H1 (cell line): ENCODE measurements around the gene ZC3H18. TPM values are rescaled to one million over a fixed set of nuclear protein-coding genes. Genes with fewer than 3 reads are reported as not detected.

Experiments used
- CTCF ChIA-PET: fragments of 300-600 bp; sonication (Branson Sonifier 250); formaldehyde crosslinking; loops from one replicate; lab custom pipeline; 2021; ENCODE audit not compliant: partially characterized antibody; lab: Charles Lee
- POLR2A ChIA-PET: fragments of 300-600 bp; sonication (Branson Sonifier 250); formaldehyde crosslinking; loops from one replicate; lab custom pipeline; 2021; ENCODE audit warnings: inconsistent platforms; ENCODE audit not compliant: partially characterized antibody; lab: Charles Lee
- DNase-seq, 2 experiments: peaks; one replicate each; pipeline versions ENCODE4 v3.0.0 to v3.0.0-alpha.2; 2010 to 2022; ENCODE audit warnings: low spot score in 2 of 2, low read depth in 1 of 2, mixed read lengths in 1 of 2
- FAIRE-seq: peaks from 2 replicates; lab custom pipeline; 2011; peaks lifted over from hg19 to GRCh38; lab: Jason Lieb, UNC
- H2AFZ ChIP-seq: 2 replicates; pipeline ENCODE4 v1.8.1; 2012; ENCODE audit warnings: low read length, inconsistent platforms
- H2AK5ac ChIP-seq: 2 replicates; pipeline ENCODE4 v1.6.1; 2013; ENCODE audit warnings: low read depth, low read length
- H2BK120ac ChIP-seq: replicated peaks from 2 replicates; pipeline ENCODE3; 2013; ENCODE audit warnings: low read depth, low read length, inconsistent platforms
- H2BK12ac ChIP-seq: 2 replicates; pipeline ENCODE4 v1.6.1; 2013; ENCODE audit warnings: low read depth, low read length
- H2BK15ac ChIP-seq: 2 replicates; pipeline ENCODE4 v1.6.1; 2013; ENCODE audit warnings: low read length
- H2BK20ac ChIP-seq: 2 replicates; pipeline ENCODE4 v1.6.1; 2013; ENCODE audit warnings: low read length
- H2BK5ac ChIP-seq: 2 replicates; pipeline ENCODE4 v1.6.1; 2013; ENCODE audit warnings: low read depth, low read length
- H3K14ac ChIP-seq: 2 replicates; pipeline ENCODE4 v1.6.1; 2013; ENCODE audit warnings: inconsistent platforms; ENCODE audit not compliant: insufficient read length
- H3K18ac ChIP-seq: 2 replicates; pipeline ENCODE4 v1.6.1; 2013; ENCODE audit warnings: low read length; ENCODE audit errors: extremely low read depth
- H3K23ac ChIP-seq: 2 replicates; pipeline ENCODE4 v1.6.1; 2013; ENCODE audit warnings: inconsistent platforms; ENCODE audit not compliant: insufficient read length
- H3K23me2 ChIP-seq: 2 replicates; pipeline ENCODE4 v1.6.1; 2013; ENCODE audit warnings: low read depth, low read length
- H3K27ac ChIP-seq: 2 replicates; pipeline ENCODE4 v1.6.1; 2011; ENCODE audit warnings: low read depth, low read length, inconsistent platforms
- H3K27me3 ChIP-seq, 4 experiments: replicated peaks in 1 of 4; 1 replicate in 1 of 4; 2 replicates in 3 of 4; pipeline versions ENCODE4 v1.6.1 to v1.8.1; 2011 to 2013; ENCODE audit warnings: low read length in 3 of 4, mild to moderate bottlenecking in 3 of 4, inconsistent platforms in 2 of 4, mixed read lengths in 2 of 4, moderate library complexity in 1 of 4; ENCODE audit not compliant: control insufficient read depth in 3 of 4, insufficient read depth in 3 of 4; ENCODE audit errors: extremely low read depth in 1 of 4
- H3K36me3 ChIP-seq, 4 experiments: 2 replicates each; pipeline versions ENCODE4 v1.6.1 to v1.8.1; 2011 to 2013; ENCODE audit warnings: mild to moderate bottlenecking in 4 of 4, low read length in 3 of 4, moderate library complexity in 2 of 4, control low read depth in 1 of 4, inconsistent platforms in 1 of 4; ENCODE audit not compliant: insufficient read depth in 4 of 4, control insufficient read depth in 2 of 4
- H3K4ac ChIP-seq: replicated peaks from 2 replicates; pipeline ENCODE3; 2013; ENCODE audit warnings: low read length, low read depth, mixed read lengths, inconsistent platforms; ENCODE audit not compliant: insufficient read length
- H3K4me1 ChIP-seq, 4 experiments: replicated peaks in 1 of 4; 1 replicate in 1 of 4; 2 replicates in 3 of 4; pipeline versions ENCODE4 v1.6.1 to v1.8.1; 2011 to 2013; ENCODE audit warnings: low read length in 3 of 4, inconsistent platforms in 2 of 4, mixed read lengths in 1 of 4; ENCODE audit not compliant: insufficient read depth in 4 of 4, control insufficient read depth in 3 of 4
- H3K4me2 ChIP-seq, 2 experiments: 2 replicates each; pipeline versions ENCODE4 v1.6.1 to v1.8.1; 2011 to 2013; ENCODE audit warnings: low read depth in 2 of 2, low read length in 2 of 2, control low read depth in 1 of 2, inconsistent platforms in 1 of 2, mild to moderate bottlenecking in 1 of 2; ENCODE audit not compliant: insufficient read depth in 1 of 2
- H3K4me3 ChIP-seq, 4 experiments: fragments of 200-600, 300-600 bp in 1 of 4; sonication (generic), shearing (Covaris generic), sonication (Bioruptor Twin) in 1 of 4; 2 replicates each; pipeline versions ENCODE4 v1.5.1 to v1.8.1; 2011 to 2016; ENCODE audit warnings: low read length in 4 of 4, low read depth in 3 of 4, control low read depth in 2 of 4, inconsistent platforms in 2 of 4, mild to moderate bottlenecking in 2 of 4, mixed read lengths in 1 of 4, moderate library complexity in 1 of 4; ENCODE audit not compliant: insufficient read depth in 2 of 4; ENCODE audit errors: extremely low read depth in 1 of 4
- H3K56ac ChIP-seq: replicated peaks from 2 replicates; pipeline ENCODE3; 2013; ENCODE audit warnings: low read depth, mild to moderate bottlenecking, mixed read lengths, low read length, inconsistent platforms; ENCODE audit not compliant: insufficient read length
- H3K79me1 ChIP-seq: 2 replicates; pipeline ENCODE4 v1.6.1; 2013; ENCODE audit warnings: low read depth, low read length, control low read depth
- H3K79me2 ChIP-seq, 2 experiments: 2 replicates each; pipeline versions ENCODE4 v1.6.1 to v1.8.1; 2012 to 2013; ENCODE audit warnings: low read length in 2 of 2, mild to moderate bottlenecking in 2 of 2, inconsistent platforms in 1 of 2; ENCODE audit not compliant: insufficient read depth in 2 of 2, control insufficient read depth in 1 of 2
- H3K9ac ChIP-seq, 4 experiments: replicated peaks in 1 of 4; 1 replicate in 1 of 4; 2 replicates in 3 of 4; pipeline versions ENCODE4 v1.6.1 to v1.8.1; 2011 to 2013; ENCODE audit warnings: low read depth in 3 of 4, low read length in 3 of 4, control low read depth in 2 of 4, mild to moderate bottlenecking in 2 of 4, moderate library complexity in 2 of 4, inconsistent platforms in 1 of 4; ENCODE audit errors: extremely low read depth in 1 of 4
- H3K9me3 ChIP-seq, 2 experiments: 2 replicates each; pipeline versions ENCODE4 v1.6.1 to v1.8.1; 2012 to 2013; ENCODE audit warnings: mild to moderate bottlenecking in 2 of 2, moderate library complexity in 2 of 2, control low read depth in 1 of 2, inconsistent platforms in 1 of 2, low read depth in 1 of 2, low read length in 1 of 2, mixed read lengths in 1 of 2; ENCODE audit not compliant: insufficient read depth in 2 of 2
- H4K20me1 ChIP-seq, 2 experiments: replicated peaks in 1 of 2; 2 replicates each; pipeline versions ENCODE3 to v1.8.1; 2011 to 2013; ENCODE audit warnings: inconsistent platforms in 2 of 2, low read length in 2 of 2, mild to moderate bottlenecking in 1 of 2; ENCODE audit not compliant: insufficient read depth in 2 of 2, control insufficient read depth in 1 of 2
- H4K5ac ChIP-seq: 2 replicates; pipeline ENCODE4 v1.6.1; 2013; ENCODE audit warnings: low read length, low read depth, mixed read lengths, inconsistent platforms; ENCODE audit not compliant: insufficient read length
- H4K8ac ChIP-seq: 2 replicates; pipeline ENCODE4 v1.8.0; 2013; ENCODE audit warnings: mild to moderate bottlenecking, moderate library complexity, low read length, inconsistent platforms; ENCODE audit not compliant: insufficient read depth; ENCODE audit errors: extremely low read depth
- H4K91ac ChIP-seq: replicated peaks from 2 replicates; pipeline ENCODE3; 2013; ENCODE audit warnings: low read length, mixed read lengths, inconsistent platforms; ENCODE audit not compliant: insufficient read length
- BACH1 ChIP-seq: IDR thresholded peaks from 2 replicates; pipeline ENCODE4 v1.6.1; 2012; ENCODE audit warnings: low read length, improper control_type of control experiment
- CHD1 ChIP-seq: IDR thresholded peaks from 2 replicates; pipeline ENCODE4 v1.6.1; 2012; ENCODE audit warnings: low read depth, low read length, improper control_type of control experiment
- CHD2 ChIP-seq: IDR thresholded peaks from 2 replicates; pipeline ENCODE4 v1.6.1; 2012; ENCODE audit warnings: low read length, improper control_type of control experiment
- CREB1 ChIP-seq: IDR thresholded peaks from 2 replicates; pipeline ENCODE4 v1.6.1; 2012; ENCODE audit warnings: inconsistent platforms
- E2F6 ChIP-seq: IDR thresholded peaks from 2 replicates; pipeline ENCODE4 v1.6.1; 2012; ENCODE audit warnings: inconsistent platforms
- GABPA ChIP-seq: IDR thresholded peaks from 2 replicates; pipeline ENCODE4 v1.6.1; 2011; ENCODE audit warnings: mild to moderate bottlenecking, low read length, moderate library complexity, borderline replicate concordance; ENCODE audit not compliant: insufficient read depth
- HDAC2 ChIP-seq, 2 experiments: fragments of 300-600 bp in 1 of 2; sonication (generic) in 1 of 2; IDR thresholded peaks; 2 replicates each; pipeline ENCODE4 v1.6.1; 2011 to 2012; ENCODE audit warnings: low read depth in 2 of 2, low read length in 2 of 2, mild to moderate bottlenecking in 2 of 2, moderate library complexity in 2 of 2, borderline replicate concordance in 1 of 2, inconsistent platforms in 1 of 2
- KDM4A ChIP-seq: IDR thresholded peaks from one replicate; pipeline ENCODE4 v1.7.1; 2012; ENCODE audit warnings: low read depth, mild to moderate bottlenecking, moderate library complexity, low read length, inconsistent platforms; ENCODE audit not compliant: severe bottlenecking
- SAP30 ChIP-seq: fragments of 300-600 bp; sonication (generic); IDR thresholded peaks from 2 replicates; pipeline ENCODE4 v1.7.1; 2012; ENCODE audit warnings: low read length, moderate library complexity, mild to moderate bottlenecking, inconsistent platforms; ENCODE audit not compliant: insufficient read depth, insufficient replicate concordance
- SP1 ChIP-seq: IDR thresholded peaks from 2 replicates; pipeline ENCODE4 v1.6.1; 2011; ENCODE audit warnings: low read depth, low read length
- TEAD4 ChIP-seq: IDR thresholded peaks from 2 replicates; pipeline ENCODE4 v1.6.1; 2012; ENCODE audit warnings: low read depth, low read length, inconsistent platforms, mixed read lengths
- WGBS, 2 experiments: shearing (Covaris generic) in 1 of 2; methylation state at CpG; one replicate each; pipeline versions ENCODE4 v1.1.6 to v1.1.7; 2013 to 2015; ENCODE audit warnings: low lambda C conversion rate in 2 of 2, mixed read lengths in 2 of 2, inconsistent platforms in 1 of 2, low coverage in 1 of 2, missing lambda C conversion rate in 1 of 2; ENCODE audit not compliant: insufficient replicate concordance in 2 of 2, insufficient coverage in 1 of 2, insufficient read length in 1 of 2; ENCODE audit errors: extremely low coverage in 1 of 2, missing lambda C conversion rate in 1 of 2; 5-methylcytosine and 5-hydroxymethylcytosine counted together
- polyA plus RNA-seq, 7 experiments: library from polyadenylated mRNA; depleted of rRNA in 3 of 7; stranded (reverse) in 5 of 7; unstranded in 2 of 7; fragments of >200 nt in 5 of 7; fragments of 200-250 nt in 2 of 7; gene quantifications; 1 replicate in 5 of 7; 2 replicates in 1 of 7; 4 replicates in 1 of 7; pipeline versions ENCODE4 v1.2.1 to v1.2.3, GENCODE V29; 2011 to 2013; ENCODE audit warnings: missing spikeins in 2 of 7, mixed read lengths in 2 of 7
- total RNA-seq: library from RNA; stranded (reverse); fragmentation: NEBNext Ultra II Directional; extraction: Animal tissue kit (Norgen Biotek cat#: 25700); gene quantifications from 2 replicates; pipeline ENCODE4 v1.2.1, GENCODE V29; 2021
- TF ChIP-seq, protein P1 (sequence below): IDR thresholded peaks from 2 replicates; pipeline ENCODE4 v1.6.1; 2012; ENCODE audit warnings: inconsistent platforms

The ZC3H18 gene
- total and polyA plus RNA-seq, 2 of the 8 experiments (the other 6 are each of a cell fraction or from before 2014, with no cell fraction given): 12.1 to 73.2 TPM

- Histone ChIP-seq H3K27me3 (peaks cover 0 to 2% (median 0%) of the 10 kb centered on the region in 4 experiments; a peak in 1 of 7 replicates), H2BK5ac (no peak overlapping the region), H3K79me1 (no peaks in the 10 kb centered on the region), H3K79me2 (no peaks in the 10 kb centered on the region), H3K9me3 (no peaks in the 10 kb centered on the region), H3K4ac (no peak overlapping the region), H4K8ac (no peak overlapping the region; the same call in 1 of the 2 replicates), H3K23ac (no peak overlapping the region), H3K27ac (no peak overlapping the region), H2BK15ac (no peak overlapping the region), H2AK5ac (no peak overlapping the region), H2AFZ (no peak overlapping the region), H2BK20ac (0 out of 2 replicates have a peak overlapping the region, but pooled peaks have one; percentile 48), H3K18ac (no peak overlapping the region), H3K4me2 (no peak overlapping the region), H3K9ac (no peak overlapping the region), H3K4me1 (peaks cover 0 to 5% (median 1%) of the 10 kb centered on the region in 4 experiments; a peak in 2 of 7 replicates), H3K14ac (no peak overlapping the region), H3K56ac (no peak overlapping the region), H2BK12ac (no peak overlapping the region), H4K91ac (no peak overlapping the region), H2BK120ac (no peak overlapping the region), H3K23me2 (peaks cover 10% of the 10 kb centered on the region; the same call in 1 of the 2 replicates), H4K5ac (no peak overlapping the region), H3K36me3 (no peaks in the 10 kb centered on the region), H3K4me3 (no peak overlapping the region), H4K20me1 (peaks cover 0 to 2% of the 10 kb centered on the region in 2 experiments)
- whole genome bisulfite sequencing, 2 experiments: 76% methylated on average over 27 of the region's 31 CpGs; no CpG with 5 or more reads in 1 of the 2 experiments
- FAIRE-seq: no peak
- DNase-seq: peak; percentile 39 to 82
- CTCF ChIA-PET: interaction anchor here (0.6 to 2.8 kb wide), 15 partner anchors 9 to 226 kb away, joined by 3 to 33 read pairs (median 4); partner anchors contain the start of gene MVD
- POLR2A ChIA-PET: interaction anchor here (1.1 to 2.7 kb wide), 3 partner anchors 9 to 18 kb away, joined by 3 to 9 read pairs (median 3); partner anchors contain the start of gene MVD
- TF ChIP-seq CHD1: no peak
- no peak for TF ChIP-seq HDAC2 (IDR thresholded peaks at IDR 0.05; ENCODE audit: borderline replicate concordance in 1 of 2, low read depth in 2 of 2, low read length in 2 of 2)
- no peak for TF ChIP-seq CHD2
- TF ChIP-seq BACH1: no peak
- TF ChIP-seq TEAD4: no peak
- TF ChIP-seq, protein P1, sequence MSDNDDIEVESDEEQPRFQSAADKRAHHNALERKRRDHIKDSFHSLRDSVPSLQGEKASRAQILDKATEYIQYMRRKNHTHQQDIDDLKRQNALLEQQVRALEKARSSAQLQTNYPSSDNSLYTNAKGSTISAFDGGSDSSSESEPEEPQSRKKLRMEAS: 0 out of 2 replicates have a peak, but pooled peaks have one; percentile 31
- TF ChIP-seq SP1: no peak
- peak; percentile 67; the same call in 1 of the 2 replicates for TF ChIP-seq GABPA
- TF ChIP-seq E2F6: no peak
- no peak for TF ChIP-seq CREB1
- TF ChIP-seq SAP30: no peak
- no peak for TF ChIP-seq KDM4A
Observed at GRCh38 chr16:88681084-88681680, 111.0 kb downstream of the ZC3H18 start.
